Ammon's horn (tissue), 1 donor: ENCODE data around the gene GPR45.
A peak's percentile ranks its signal among the peaks of the same experiment; 100 is the strongest.
"Not testable (repeated sequence)": the region's sequence is repeated elsewhere in the genome, so short reads cannot be mapped to it uniquely, and the experiment has no call there.

ENCODE experiments used
- DNase-seq: peaks from one replicate; pipeline ENCODE4 v3.0.0-alpha.2; 2016; ENCODE audit warnings: low spot score

The GPR45 gene

DNA sequence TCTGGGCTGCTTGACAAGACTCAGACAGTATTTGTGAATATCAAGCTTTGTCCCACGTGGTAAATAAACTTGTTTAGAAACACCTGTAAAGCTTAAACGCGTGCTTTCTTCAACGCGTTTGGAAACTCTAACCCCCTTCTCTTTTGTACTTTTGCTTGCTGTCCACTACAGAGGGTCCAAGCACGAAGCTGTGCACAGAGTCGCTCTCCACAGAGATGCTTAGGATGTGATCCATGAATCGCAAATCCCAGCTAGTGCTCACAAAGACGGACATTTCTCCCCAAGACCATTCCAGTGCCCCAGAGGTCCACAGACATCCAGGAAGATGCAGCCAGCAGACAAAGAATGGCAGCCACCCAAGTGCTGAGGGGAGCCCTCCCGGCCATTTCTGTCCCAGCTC, at the start of gene GPR45:
Gene GPR45 (plus strand): TSS at position 301 of the 400 bp plus-strand sequence. CDS start 116 bp downstream, outside the sequence.
- DNase-seq: no peak

- DNase-seq: peak; percentile 40
These were observed 47.4 kb upstream of the GPR45 start for GRCh38 chr2:105194022-105194675.

DNA sequence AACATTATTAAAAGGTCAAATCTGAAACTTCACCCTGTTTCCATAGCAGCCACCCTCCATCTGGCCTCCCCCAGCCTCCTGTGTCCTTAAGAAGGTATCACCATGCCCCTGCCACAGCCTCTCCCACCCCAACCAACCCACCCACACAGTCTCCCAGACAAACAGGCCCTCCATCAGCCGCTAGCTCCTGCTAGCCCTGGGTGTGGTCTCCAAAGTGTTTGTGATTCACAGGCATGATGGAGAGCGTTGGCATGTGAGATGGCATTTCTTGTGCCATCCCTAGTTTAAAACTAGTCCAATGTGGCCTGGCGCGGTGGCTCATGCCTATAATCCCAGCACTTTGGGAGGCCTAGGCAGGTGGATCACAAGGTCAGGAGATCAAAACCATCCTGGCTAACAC, 44.9 kb upstream of the GPR45 start:
- no peak for DNase-seq

GRCh38 chr2:105215586-105216192, 25.9 kb upstream of the GPR45 start:
- no peak for DNase-seq

DNA sequence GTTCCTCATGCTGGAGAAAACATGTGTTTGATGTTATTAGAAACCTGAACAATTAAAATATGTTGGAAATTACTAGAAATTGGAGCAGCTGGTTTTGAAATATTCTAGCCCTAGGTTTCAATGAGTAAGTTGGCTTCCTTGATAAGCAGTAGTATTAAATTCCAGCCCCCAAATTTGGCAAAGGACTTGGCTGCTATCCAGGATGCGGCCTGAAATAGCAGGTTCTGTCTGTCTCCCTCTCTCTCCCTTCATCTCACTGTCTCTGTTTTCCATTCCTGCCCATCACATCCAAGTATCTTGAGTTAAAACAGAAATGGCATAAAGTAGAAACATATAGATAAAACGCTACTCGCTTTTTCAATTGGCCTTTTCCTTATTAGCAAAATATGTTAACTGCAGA, 20.9 kb upstream of the GPR45 start:
- DNase-seq: no peak

- no peak for DNase-seq
These were observed 17.1 kb upstream of the GPR45 start for GRCh38 chr2:105224444-105224843.

DNA sequence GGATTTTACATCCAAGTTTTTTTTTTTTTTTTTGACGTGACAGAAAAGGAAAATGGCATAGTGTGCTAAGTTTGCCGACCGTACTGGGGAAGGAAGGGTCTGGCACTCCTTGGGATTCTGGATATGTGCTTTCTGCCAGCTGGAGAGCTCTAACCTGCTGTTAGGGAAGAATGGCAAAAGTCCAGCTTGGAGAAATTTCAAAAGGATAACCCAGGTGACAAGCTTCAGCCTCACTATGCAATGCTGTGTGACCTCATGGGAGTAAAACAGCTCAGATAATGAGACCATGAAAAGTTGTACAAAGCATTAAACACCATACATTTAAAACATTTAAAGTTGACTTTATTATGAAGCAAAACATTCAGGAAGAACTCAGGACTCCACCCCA, 10.3 kb upstream of the GPR45 start:
- DNase-seq: no peak

GRCh38 chr2:105235388-105236059, 6.0 kb upstream of the GPR45 start:
- peak; percentile 76 for DNase-seq

- no peak for DNase-seq
These were observed 5.5 kb upstream of the GPR45 start for GRCh38 chr2:105236060-105236424.

GRCh38 chr2:105237045-105237765, 4.3 kb upstream of the GPR45 start:
- no peak for DNase-seq

GRCh38 chr2:105238664-105239240, 2.8 kb upstream of the GPR45 start:
- DNase-seq: no peak

- no peak for DNase-seq
These were observed 1.6 kb upstream of the GPR45 start for GRCh38 chr2:105239924-105240323.

DNA sequence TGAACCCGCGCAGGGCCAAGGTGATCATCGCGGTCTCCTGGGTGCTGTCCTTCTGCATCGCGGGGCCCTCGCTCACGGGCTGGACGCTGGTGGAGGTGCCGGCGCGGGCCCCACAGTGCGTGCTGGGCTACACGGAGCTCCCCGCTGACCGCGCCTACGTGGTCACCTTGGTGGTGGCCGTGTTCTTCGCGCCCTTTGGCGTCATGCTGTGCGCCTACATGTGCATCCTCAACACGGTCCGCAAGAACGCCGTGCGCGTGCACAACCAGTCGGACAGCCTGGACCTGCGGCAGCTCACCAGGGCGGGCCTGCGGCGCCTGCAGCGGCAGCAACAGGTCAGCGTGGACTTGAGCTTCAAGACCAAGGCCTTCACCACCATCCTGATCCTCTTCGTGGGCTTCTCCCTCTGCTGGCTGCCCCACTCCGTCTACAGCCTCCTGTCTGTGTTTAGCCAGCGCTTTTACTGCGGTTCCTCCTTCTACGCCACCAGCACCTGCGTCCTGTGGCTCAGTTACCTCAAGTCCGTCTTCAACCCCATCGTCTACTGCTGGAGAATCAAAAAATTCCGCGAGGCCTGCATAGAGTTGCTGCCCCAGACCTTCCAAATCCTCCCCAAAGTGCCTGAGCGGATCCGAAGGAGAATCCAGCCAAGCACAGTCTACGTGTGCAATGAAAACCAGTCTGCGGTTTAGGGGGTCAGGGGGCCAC, 897 bp downstream of the GPR45 start:
- no peak for DNase-seq

GRCh38 chr2:105243961-105244360, 2.4 kb downstream of the GPR45 start:
- no peak for DNase-seq

GRCh38 chr2:105244451-105244850, 2.9 kb downstream of the GPR45 start:
- DNase-seq: no peak

DNA sequence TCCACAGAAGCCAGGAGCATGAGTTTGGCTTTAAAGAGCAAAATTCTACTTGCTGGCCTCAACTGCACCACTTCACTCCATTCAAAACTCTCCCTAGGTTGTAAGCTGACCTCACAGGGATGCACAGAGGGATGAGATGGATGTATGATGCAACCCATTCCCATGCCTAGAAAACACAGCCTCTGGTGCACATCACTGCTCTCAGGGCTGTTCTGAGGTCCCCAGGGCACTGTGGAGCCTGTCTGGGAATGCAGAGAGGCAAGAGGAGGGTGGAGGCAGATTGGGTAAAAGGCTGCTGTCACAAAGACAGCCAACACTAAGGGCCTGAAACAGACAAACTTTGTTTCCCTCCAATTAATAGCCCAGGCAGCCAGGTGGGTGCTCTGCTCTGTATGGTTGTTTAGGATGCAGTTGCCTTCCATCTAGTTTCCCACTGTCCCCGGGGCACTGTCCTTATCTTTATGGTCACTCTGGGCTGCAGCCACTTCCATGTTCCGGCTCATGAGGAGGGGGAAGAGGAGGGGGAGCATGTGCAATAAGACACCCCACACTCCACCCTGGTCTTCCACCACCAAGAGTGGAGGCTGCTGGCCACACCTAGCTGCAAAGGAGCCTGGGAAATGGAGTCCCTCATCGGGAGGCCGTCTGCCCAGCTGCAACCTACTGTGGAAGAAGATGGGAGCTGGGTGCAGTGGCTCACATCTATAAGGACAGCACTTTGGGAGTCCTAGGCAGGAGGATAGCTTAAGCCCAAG, 7.0 kb downstream of the GPR45 start:
- no peak for DNase-seq

DNA sequence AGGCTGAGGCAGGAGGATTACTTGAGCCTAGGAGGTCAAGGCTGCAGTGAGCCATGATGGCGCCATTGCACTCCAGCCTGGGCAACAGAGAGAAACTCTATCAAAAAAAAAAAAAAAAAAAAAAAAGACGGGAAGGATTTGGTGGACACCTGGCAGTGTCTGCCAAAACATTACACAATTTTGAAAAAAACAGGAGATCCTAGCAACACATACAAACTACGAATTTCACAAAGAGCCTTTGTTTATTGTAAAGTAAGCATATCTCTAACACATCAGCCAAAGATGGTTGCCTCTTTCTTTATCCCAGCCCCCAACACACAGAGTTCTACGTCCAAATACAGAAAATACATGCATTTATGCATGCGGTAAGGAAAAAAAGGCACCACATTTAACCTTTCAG, 7.6 kb downstream of the GPR45 start:
- no peak for DNase-seq

DNA sequence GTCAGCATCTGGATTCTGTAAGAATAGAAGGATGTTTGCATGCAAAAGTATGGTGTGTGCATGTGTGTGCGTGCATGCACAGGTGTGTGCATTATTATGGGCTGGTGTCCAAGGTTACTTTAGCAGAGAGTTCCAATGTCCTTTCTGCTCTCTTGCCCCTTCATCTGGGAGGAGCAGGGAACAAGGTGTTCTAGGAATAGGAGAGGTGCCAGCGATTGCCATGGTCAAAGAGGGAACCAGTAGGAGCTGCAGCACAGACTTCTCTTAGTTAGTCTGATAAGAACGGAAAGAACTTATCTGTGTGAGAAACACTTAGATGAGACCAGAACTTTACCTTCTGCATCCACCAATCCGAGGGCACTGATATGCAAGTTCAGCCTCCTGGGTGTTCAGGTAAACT, 8.3 kb downstream of the GPR45 start:
- DNase-seq: no peak

- DNase-seq: not testable (repeated sequence)
These were observed 9.6 kb downstream of the GPR45 start for GRCh38 chr2:105251016-105251648.

- DNase-seq: no peak
These were observed 10.7 kb downstream of the GPR45 start for GRCh38 chr2:105252271-105252670.
